Astrocyte (in vitro differentiated cells and primary cell): ENCODE measurements around the gene WASHC4. TPM values are rescaled to one million over a fixed set of nuclear protein-coding genes. Genes with fewer than 3 reads are reported as not detected.

ENCODE experiments used
- DNase-seq: peaks from one replicate; pipeline ENCODE4 v3.0.0-alpha.2; 2010; ENCODE audit warnings: low read depth
- FAIRE-seq: peaks from 2 replicates; lab custom pipeline; 2011; peaks lifted over from hg19 to GRCh38; lab: Jason Lieb, UNC
- H2AFZ ChIP-seq: 2 replicates; pipeline ENCODE4 v1.6.0; 2012; ENCODE audit warnings: low read depth, low read length, inconsistent platforms
- H3K27ac ChIP-seq: 2 replicates; pipeline ENCODE4 v1.5.1; 2011; ENCODE audit warnings: low read depth, low read length, inconsistent platforms
- H3K27me3 ChIP-seq: 2 replicates; pipeline ENCODE4 v1.6.0; 2011; ENCODE audit warnings: low read length, inconsistent platforms; ENCODE audit not compliant: insufficient read depth
- H3K36me3 ChIP-seq: 2 replicates; pipeline ENCODE4 v1.5.1; 2011; ENCODE audit warnings: low read length, inconsistent platforms; ENCODE audit not compliant: insufficient read depth
- H3K4me1 ChIP-seq: 2 replicates; pipeline ENCODE4 v1.5.1; 2011; ENCODE audit warnings: low read length, inconsistent platforms; ENCODE audit not compliant: insufficient read depth
- H3K4me2 ChIP-seq: 2 replicates; pipeline ENCODE4 v1.6.0; 2012; ENCODE audit warnings: low read length, inconsistent platforms
- H3K4me3 ChIP-seq: 2 replicates; pipeline ENCODE4 v1.5.1; 2011; ENCODE audit warnings: low read depth, mild to moderate bottlenecking, low read length, inconsistent platforms; ENCODE audit not compliant: insufficient read depth
- H3K79me2 ChIP-seq: 2 replicates; pipeline ENCODE4 v1.6.0; 2012; ENCODE audit warnings: mild to moderate bottlenecking, low read length, inconsistent platforms; ENCODE audit not compliant: insufficient read depth
- H3K9ac ChIP-seq: 2 replicates; pipeline ENCODE4 v1.6.0; 2012; ENCODE audit warnings: mild to moderate bottlenecking, low read length, inconsistent platforms
- H3K9me3 ChIP-seq: 2 replicates; pipeline ENCODE4 v1.5.1; 2012; ENCODE audit warnings: low read depth, mild to moderate bottlenecking, low read length, inconsistent platforms; ENCODE audit not compliant: insufficient read depth
- H4K20me1 ChIP-seq: 2 replicates; pipeline ENCODE4 v1.6.0; 2012; ENCODE audit warnings: low read length, inconsistent platforms; ENCODE audit not compliant: insufficient read depth
- H3K27ac Mint-ChIP-seq: one replicate; pipeline ENCODE4 v1.8.0; 2021; ENCODE audit warnings: mild to moderate bottlenecking, mixed read lengths; ENCODE audit not compliant: unreplicated experiment
- H3K27me3 Mint-ChIP-seq: one replicate; pipeline ENCODE4 v1.8.0; 2021; ENCODE audit warnings: low read depth, mixed read lengths; ENCODE audit not compliant: unreplicated experiment
- H3K36me3 Mint-ChIP-seq: one replicate; pipeline ENCODE4 v1.8.0; 2021; ENCODE audit warnings: low read depth, mixed read lengths; ENCODE audit not compliant: unreplicated experiment
- H3K4me1 Mint-ChIP-seq: one replicate; pipeline ENCODE4 v1.8.0; 2021; ENCODE audit warnings: low read depth, mixed read lengths; ENCODE audit not compliant: unreplicated experiment
- H3K4me3 Mint-ChIP-seq: one replicate; pipeline ENCODE4 v1.8.0; 2021; ENCODE audit warnings: mild to moderate bottlenecking, moderate library complexity, mixed read lengths; ENCODE audit not compliant: unreplicated experiment
- H3K9me3 Mint-ChIP-seq: one replicate; pipeline ENCODE4 v1.8.0; 2021; ENCODE audit warnings: mild to moderate bottlenecking, mixed read lengths; ENCODE audit not compliant: unreplicated experiment
- EZH2 ChIP-seq: IDR thresholded peaks from 2 replicates; pipeline ENCODE4 v1.6.1; 2012; ENCODE audit warnings: mild to moderate bottlenecking, low read length, inconsistent platforms; ENCODE audit not compliant: insufficient read depth
- total RNA-seq: library from RNA; stranded (reverse); gene quantifications from 2 replicates; pipeline ENCODE4 v1.2.1, GENCODE V29; 2021
- TF ChIP-seq, protein P1 (sequence below): IDR thresholded peaks from 2 replicates; pipeline ENCODE4 v1.5.1; 2011; ENCODE audit warnings: low read depth, mild to moderate bottlenecking, inconsistent platforms, low read length, moderate library complexity; ENCODE audit not compliant: insufficient read depth

Gene WASHC4
- total RNA-seq, 1 donor from 2014 or later = 51.1 TPM

DNA sequence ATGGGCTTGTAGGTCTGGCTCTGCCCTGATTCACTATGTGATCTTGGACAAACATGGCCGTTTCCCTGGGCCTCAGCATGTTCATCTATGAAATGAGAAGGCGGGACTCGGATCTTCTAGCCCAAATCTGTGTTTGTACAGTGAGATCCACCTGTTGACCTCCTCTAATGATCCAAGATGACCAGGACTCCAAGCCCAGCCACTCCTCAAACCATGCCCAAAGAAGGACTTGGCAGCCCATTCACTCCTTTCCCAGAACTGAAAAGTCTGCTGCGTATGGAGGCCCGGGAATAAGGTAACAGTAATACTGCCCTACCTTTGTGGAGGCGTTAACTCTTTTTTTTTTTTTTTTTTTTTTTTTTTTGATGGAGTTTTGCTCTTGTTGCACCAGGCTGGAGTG lies 88.6 kb downstream of the WASHC4 start:
- no peaks in the 10 kb centered on the region for H3K9me3 ChIP-seq
- no peak overlapping the region for H3K4me2 ChIP-seq
- H3K9me3 Mint-ChIP-seq = no peaks in the 10 kb centered on the region
- peaks cover 12% of the 10 kb centered on the region for H3K4me1 Mint-ChIP-seq
- peaks cover 29% of the 10 kb centered on the region for H3K36me3 Mint-ChIP-seq
- no peaks in the 10 kb centered on the region for H3K27me3 ChIP-seq
- TF ChIP-seq EZH2 = no peak
- TF ChIP-seq, protein P1, sequence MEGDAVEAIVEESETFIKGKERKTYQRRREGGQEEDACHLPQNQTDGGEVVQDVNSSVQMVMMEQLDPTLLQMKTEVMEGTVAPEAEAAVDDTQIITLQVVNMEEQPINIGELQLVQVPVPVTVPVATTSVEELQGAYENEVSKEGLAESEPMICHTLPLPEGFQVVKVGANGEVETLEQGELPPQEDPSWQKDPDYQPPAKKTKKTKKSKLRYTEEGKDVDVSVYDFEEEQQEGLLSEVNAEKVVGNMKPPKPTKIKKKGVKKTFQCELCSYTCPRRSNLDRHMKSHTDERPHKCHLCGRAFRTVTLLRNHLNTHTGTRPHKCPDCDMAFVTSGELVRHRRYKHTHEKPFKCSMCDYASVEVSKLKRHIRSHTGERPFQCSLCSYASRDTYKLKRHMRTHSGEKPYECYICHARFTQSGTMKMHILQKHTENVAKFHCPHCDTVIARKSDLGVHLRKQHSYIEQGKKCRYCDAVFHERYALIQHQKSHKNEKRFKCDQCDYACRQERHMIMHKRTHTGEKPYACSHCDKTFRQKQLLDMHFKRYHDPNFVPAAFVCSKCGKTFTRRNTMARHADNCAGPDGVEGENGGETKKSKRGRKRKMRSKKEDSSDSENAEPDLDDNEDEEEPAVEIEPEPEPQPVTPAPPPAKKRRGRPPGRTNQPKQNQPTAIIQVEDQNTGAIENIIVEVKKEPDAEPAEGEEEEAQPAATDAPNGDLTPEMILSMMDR = no peak
- no peaks in the 10 kb centered on the region for H3K27me3 Mint-ChIP-seq
- H3K4me3 ChIP-seq = no peak overlapping the region
- H3K79me2 ChIP-seq = no peaks in the 10 kb centered on the region
- H3K4me1 ChIP-seq = peaks cover 7% of the 10 kb centered on the region
- H4K20me1 ChIP-seq = no peaks in the 10 kb centered on the region
- H3K4me3 Mint-ChIP-seq = no peak overlapping the region
- DNase-seq = no peak
- FAIRE-seq = no peak
- no peak overlapping the region for H2AFZ ChIP-seq
- H3K9ac ChIP-seq = no peak overlapping the region
- H3K27ac Mint-ChIP-seq = no peak overlapping the region
- peaks cover 46% of the 10 kb centered on the region for H3K36me3 ChIP-seq
- H3K27ac ChIP-seq = no peak overlapping the region

GRCh38 chr12:105198961-105199360 lies 91.4 kb downstream of the WASHC4 start:
- FAIRE-seq = no peak
- peaks cover 7% of the 10 kb centered on the region for H3K4me1 ChIP-seq
- no peak for DNase-seq
- no peaks in the 10 kb centered on the region for H3K27me3 ChIP-seq
- TF ChIP-seq, protein P1 = no peak
- no peak for TF ChIP-seq EZH2
- no peak overlapping the region for H3K27ac ChIP-seq
- H3K27ac Mint-ChIP-seq = no peak overlapping the region
- no peak overlapping the region for H3K4me3 ChIP-seq
- H3K27me3 Mint-ChIP-seq = no peaks in the 10 kb centered on the region
- no peak overlapping the region for H3K9ac ChIP-seq
- H3K36me3 Mint-ChIP-seq = peaks cover 19% of the 10 kb centered on the region
- H3K36me3 ChIP-seq = peaks cover 32% of the 10 kb centered on the region
- H3K9me3 ChIP-seq = no peaks in the 10 kb centered on the region
- H4K20me1 ChIP-seq = no peaks in the 10 kb centered on the region
- no peak overlapping the region for H2AFZ ChIP-seq
- H3K9me3 Mint-ChIP-seq = no peaks in the 10 kb centered on the region
- no peak overlapping the region for H3K4me3 Mint-ChIP-seq
- H3K79me2 ChIP-seq = no peaks in the 10 kb centered on the region
- no peak overlapping the region for H3K4me2 ChIP-seq
- peaks cover 13% of the 10 kb centered on the region for H3K4me1 Mint-ChIP-seq

DNA sequence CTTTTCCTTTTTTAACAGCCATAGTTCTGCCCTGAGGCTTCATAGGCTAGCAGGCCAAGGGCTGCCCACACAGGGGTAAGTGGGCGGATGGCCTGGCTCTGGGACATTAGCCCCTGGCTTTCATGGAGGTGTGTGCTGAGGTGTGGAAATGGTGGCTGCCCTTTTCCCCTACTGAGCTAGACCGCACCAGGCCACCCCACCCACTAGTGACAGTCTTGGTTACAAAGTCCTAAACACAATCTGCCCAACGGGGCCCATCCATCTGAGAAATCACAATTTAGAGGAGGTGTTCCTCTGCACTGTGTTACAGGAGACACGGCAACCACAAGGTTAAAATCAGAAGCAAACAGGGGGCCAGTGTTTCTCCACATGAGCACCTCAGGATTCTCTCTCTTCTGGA lies 92.9 kb downstream of the WASHC4 start:
- Histone ChIP-seq H3K9me3 (no peaks in the 10 kb centered on the region), H3K4me3 (no peak overlapping the region), H2AFZ (no peak overlapping the region), H3K79me2 (no peaks in the 10 kb centered on the region), H4K20me1 (no peaks in the 10 kb centered on the region), H3K9ac (no peak overlapping the region), H3K27me3 (no peaks in the 10 kb centered on the region), H3K27ac (no peak overlapping the region), H3K36me3 (peaks cover 27% of the 10 kb centered on the region), H3K4me1 (peaks cover 18% of the 10 kb centered on the region), H3K4me2 (no peak overlapping the region)
- DNase-seq (no peak), FAIRE-seq (no peak)
- Mint-ChIP-seq H3K27me3 (no peaks in the 10 kb centered on the region), H3K9me3 (no peaks in the 10 kb centered on the region), H3K36me3 (peaks cover 17% of the 10 kb centered on the region), H3K4me1 (peaks cover 15% of the 10 kb centered on the region), H3K27ac (no peak overlapping the region), H3K4me3 (no peak overlapping the region)
- TF ChIP-seq, protein P1 = no peak
